H1 (cell line): ENCODE measurements around the gene CHN2. TPM values are rescaled to one million over a fixed set of nuclear protein-coding genes. Genes with fewer than 3 reads are reported as not detected.

ENCODE experiments used
- CTCF ChIA-PET: fragments of 300-600 bp; sonication (Branson Sonifier 250); formaldehyde crosslinking; loops from one replicate; lab custom pipeline; 2021; ENCODE audit not compliant: partially characterized antibody; lab: Charles Lee
- POLR2A ChIA-PET: fragments of 300-600 bp; sonication (Branson Sonifier 250); formaldehyde crosslinking; loops from one replicate; lab custom pipeline; 2021; ENCODE audit warnings: inconsistent platforms; ENCODE audit not compliant: partially characterized antibody; lab: Charles Lee
- DNase-seq, 2 experiments: peaks; one replicate each; pipeline versions ENCODE4 v3.0.0 to v3.0.0-alpha.2; 2010 to 2022; ENCODE audit warnings: low spot score in 2 of 2, low read depth in 1 of 2, mixed read lengths in 1 of 2
- FAIRE-seq: peaks from 2 replicates; lab custom pipeline; 2011; peaks lifted over from hg19 to GRCh38; lab: Jason Lieb, UNC
- H2AFZ ChIP-seq: 2 replicates; pipeline ENCODE4 v1.8.1; 2012; ENCODE audit warnings: low read length, inconsistent platforms
- H2AK5ac ChIP-seq: 2 replicates; pipeline ENCODE4 v1.6.1; 2013; ENCODE audit warnings: low read depth, low read length
- H2BK120ac ChIP-seq: replicated peaks from 2 replicates; pipeline ENCODE3; 2013; ENCODE audit warnings: low read depth, low read length, inconsistent platforms
- H2BK12ac ChIP-seq: 2 replicates; pipeline ENCODE4 v1.6.1; 2013; ENCODE audit warnings: low read depth, low read length
- H2BK15ac ChIP-seq: 2 replicates; pipeline ENCODE4 v1.6.1; 2013; ENCODE audit warnings: low read length
- H2BK20ac ChIP-seq: 2 replicates; pipeline ENCODE4 v1.6.1; 2013; ENCODE audit warnings: low read length
- H2BK5ac ChIP-seq: 2 replicates; pipeline ENCODE4 v1.6.1; 2013; ENCODE audit warnings: low read depth, low read length
- H3K14ac ChIP-seq: 2 replicates; pipeline ENCODE4 v1.6.1; 2013; ENCODE audit warnings: inconsistent platforms; ENCODE audit not compliant: insufficient read length
- H3K18ac ChIP-seq: 2 replicates; pipeline ENCODE4 v1.6.1; 2013; ENCODE audit warnings: low read length; ENCODE audit errors: extremely low read depth
- H3K23ac ChIP-seq: 2 replicates; pipeline ENCODE4 v1.6.1; 2013; ENCODE audit warnings: inconsistent platforms; ENCODE audit not compliant: insufficient read length
- H3K23me2 ChIP-seq: 2 replicates; pipeline ENCODE4 v1.6.1; 2013; ENCODE audit warnings: low read depth, low read length
- H3K27ac ChIP-seq: 2 replicates; pipeline ENCODE4 v1.6.1; 2011; ENCODE audit warnings: low read depth, low read length, inconsistent platforms
- H3K27me3 ChIP-seq, 4 experiments: replicated peaks in 1 of 4; 1 replicate in 1 of 4; 2 replicates in 3 of 4; pipeline versions ENCODE4 v1.6.1 to v1.8.1; 2011 to 2013; ENCODE audit warnings: low read length in 3 of 4, mild to moderate bottlenecking in 3 of 4, inconsistent platforms in 2 of 4, mixed read lengths in 2 of 4, moderate library complexity in 1 of 4; ENCODE audit not compliant: control insufficient read depth in 3 of 4, insufficient read depth in 3 of 4; ENCODE audit errors: extremely low read depth in 1 of 4
- H3K36me3 ChIP-seq, 4 experiments: 2 replicates each; pipeline versions ENCODE4 v1.6.1 to v1.8.1; 2011 to 2013; ENCODE audit warnings: mild to moderate bottlenecking in 4 of 4, low read length in 3 of 4, moderate library complexity in 2 of 4, control low read depth in 1 of 4, inconsistent platforms in 1 of 4; ENCODE audit not compliant: insufficient read depth in 4 of 4, control insufficient read depth in 2 of 4
- H3K4ac ChIP-seq: replicated peaks from 2 replicates; pipeline ENCODE3; 2013; ENCODE audit warnings: low read length, low read depth, mixed read lengths, inconsistent platforms; ENCODE audit not compliant: insufficient read length
- H3K4me1 ChIP-seq, 4 experiments: replicated peaks in 1 of 4; 1 replicate in 1 of 4; 2 replicates in 3 of 4; pipeline versions ENCODE4 v1.6.1 to v1.8.1; 2011 to 2013; ENCODE audit warnings: low read length in 3 of 4, inconsistent platforms in 2 of 4, mixed read lengths in 1 of 4; ENCODE audit not compliant: insufficient read depth in 4 of 4, control insufficient read depth in 3 of 4
- H3K4me2 ChIP-seq, 2 experiments: 2 replicates each; pipeline versions ENCODE4 v1.6.1 to v1.8.1; 2011 to 2013; ENCODE audit warnings: low read depth in 2 of 2, low read length in 2 of 2, control low read depth in 1 of 2, inconsistent platforms in 1 of 2, mild to moderate bottlenecking in 1 of 2; ENCODE audit not compliant: insufficient read depth in 1 of 2
- H3K4me3 ChIP-seq, 4 experiments: fragments of 200-600, 300-600 bp in 1 of 4; sonication (generic), shearing (Covaris generic), sonication (Bioruptor Twin) in 1 of 4; 2 replicates each; pipeline versions ENCODE4 v1.5.1 to v1.8.1; 2011 to 2016; ENCODE audit warnings: low read length in 4 of 4, low read depth in 3 of 4, control low read depth in 2 of 4, inconsistent platforms in 2 of 4, mild to moderate bottlenecking in 2 of 4, mixed read lengths in 1 of 4, moderate library complexity in 1 of 4; ENCODE audit not compliant: insufficient read depth in 2 of 4; ENCODE audit errors: extremely low read depth in 1 of 4
- H3K56ac ChIP-seq: replicated peaks from 2 replicates; pipeline ENCODE3; 2013; ENCODE audit warnings: low read depth, mild to moderate bottlenecking, mixed read lengths, low read length, inconsistent platforms; ENCODE audit not compliant: insufficient read length
- H3K79me1 ChIP-seq: 2 replicates; pipeline ENCODE4 v1.6.1; 2013; ENCODE audit warnings: low read depth, low read length, control low read depth
- H3K79me2 ChIP-seq, 2 experiments: 2 replicates each; pipeline versions ENCODE4 v1.6.1 to v1.8.1; 2012 to 2013; ENCODE audit warnings: low read length in 2 of 2, mild to moderate bottlenecking in 2 of 2, inconsistent platforms in 1 of 2; ENCODE audit not compliant: insufficient read depth in 2 of 2, control insufficient read depth in 1 of 2
- H3K9ac ChIP-seq, 4 experiments: replicated peaks in 1 of 4; 1 replicate in 1 of 4; 2 replicates in 3 of 4; pipeline versions ENCODE4 v1.6.1 to v1.8.1; 2011 to 2013; ENCODE audit warnings: low read depth in 3 of 4, low read length in 3 of 4, control low read depth in 2 of 4, mild to moderate bottlenecking in 2 of 4, moderate library complexity in 2 of 4, inconsistent platforms in 1 of 4; ENCODE audit errors: extremely low read depth in 1 of 4
- H3K9me3 ChIP-seq, 2 experiments: 2 replicates each; pipeline versions ENCODE4 v1.6.1 to v1.8.1; 2012 to 2013; ENCODE audit warnings: mild to moderate bottlenecking in 2 of 2, moderate library complexity in 2 of 2, control low read depth in 1 of 2, inconsistent platforms in 1 of 2, low read depth in 1 of 2, low read length in 1 of 2, mixed read lengths in 1 of 2; ENCODE audit not compliant: insufficient read depth in 2 of 2
- H4K20me1 ChIP-seq, 2 experiments: replicated peaks in 1 of 2; 2 replicates each; pipeline versions ENCODE3 to v1.8.1; 2011 to 2013; ENCODE audit warnings: inconsistent platforms in 2 of 2, low read length in 2 of 2, mild to moderate bottlenecking in 1 of 2; ENCODE audit not compliant: insufficient read depth in 2 of 2, control insufficient read depth in 1 of 2
- H4K5ac ChIP-seq: 2 replicates; pipeline ENCODE4 v1.6.1; 2013; ENCODE audit warnings: low read length, low read depth, mixed read lengths, inconsistent platforms; ENCODE audit not compliant: insufficient read length
- H4K8ac ChIP-seq: 2 replicates; pipeline ENCODE4 v1.8.0; 2013; ENCODE audit warnings: mild to moderate bottlenecking, moderate library complexity, low read length, inconsistent platforms; ENCODE audit not compliant: insufficient read depth; ENCODE audit errors: extremely low read depth
- H4K91ac ChIP-seq: replicated peaks from 2 replicates; pipeline ENCODE3; 2013; ENCODE audit warnings: low read length, mixed read lengths, inconsistent platforms; ENCODE audit not compliant: insufficient read length
- ASH2L ChIP-seq: fragments of 200-600, 300-600 bp; sonication (generic); IDR thresholded peaks from one replicate; pipeline ENCODE4 v1.7.1; 2017; ENCODE audit warnings: low read length
- MAX ChIP-seq: IDR thresholded peaks from 2 replicates; pipeline ENCODE4 v1.6.1; 2012; ENCODE audit warnings: inconsistent platforms
- NANOG ChIP-seq: IDR thresholded peaks from 2 replicates; pipeline ENCODE4 v1.6.1; 2011; ENCODE audit warnings: low read length, low read depth, mild to moderate bottlenecking, inconsistent platforms; ENCODE audit not compliant: insufficient read depth, poor library complexity, severe bottlenecking
- POLR2A ChIP-seq, 2 experiments: IDR thresholded peaks; 1 replicate in 1 of 2; 2 replicates in 1 of 2; pipeline ENCODE4 v1.6.1; 2011; ENCODE audit warnings: low read depth in 2 of 2, low read length in 2 of 2, mild to moderate bottlenecking in 2 of 2; ENCODE audit errors: control extremely low read depth in 1 of 2
- POU5F1 ChIP-seq: IDR thresholded peaks from 2 replicates; pipeline ENCODE4 v1.6.1; 2011; ENCODE audit warnings: low read depth, mild to moderate bottlenecking, low read length, moderate library complexity
- RNF2 ChIP-seq: fragments of 200-900, 300-1000 bp; sonication (generic); IDR thresholded peaks from 2 replicates; pipeline ENCODE4 v1.7.1; 2016; ENCODE audit warnings: borderline replicate concordance, low read depth, mild to moderate bottlenecking, antibody characterized with exemption, low read length; ENCODE audit not compliant: poor library complexity, severe bottlenecking; ENCODE audit errors: missing control alignments
- RXRA ChIP-seq: IDR thresholded peaks from 2 replicates; pipeline ENCODE4 v1.6.1; 2011; ENCODE audit warnings: low read depth, mild to moderate bottlenecking, low read length, moderate library complexity; ENCODE audit not compliant: insufficient read depth
- SAP30 ChIP-seq: fragments of 300-600 bp; sonication (generic); IDR thresholded peaks from 2 replicates; pipeline ENCODE4 v1.7.1; 2012; ENCODE audit warnings: low read length, moderate library complexity, mild to moderate bottlenecking, inconsistent platforms; ENCODE audit not compliant: insufficient read depth, insufficient replicate concordance
- TAF7 ChIP-seq: optimal IDR thresholded peaks from 2 replicates; pipeline ENCODE3; 2011; ENCODE audit warnings: low read depth, mild to moderate bottlenecking, inconsistent platforms, low read length, moderate library complexity, borderline replicate concordance
- YY1 ChIP-seq: IDR thresholded peaks from 2 replicates; pipeline ENCODE4 v1.6.1; 2011; ENCODE audit warnings: low read depth, mild to moderate bottlenecking, low read length
- WGBS, 2 experiments: shearing (Covaris generic) in 1 of 2; methylation state at CpG; one replicate each; pipeline versions ENCODE4 v1.1.6 to v1.1.7; 2013 to 2015; ENCODE audit warnings: low lambda C conversion rate in 2 of 2, mixed read lengths in 2 of 2, inconsistent platforms in 1 of 2, low coverage in 1 of 2, missing lambda C conversion rate in 1 of 2; ENCODE audit not compliant: insufficient replicate concordance in 2 of 2, insufficient coverage in 1 of 2, insufficient read length in 1 of 2; ENCODE audit errors: extremely low coverage in 1 of 2, missing lambda C conversion rate in 1 of 2; 5-methylcytosine and 5-hydroxymethylcytosine counted together
- polyA plus RNA-seq, 7 experiments: library from polyadenylated mRNA; depleted of rRNA in 3 of 7; stranded (reverse) in 5 of 7; unstranded in 2 of 7; fragments of >200 nt in 5 of 7; fragments of 200-250 nt in 2 of 7; gene quantifications; 1 replicate in 5 of 7; 2 replicates in 1 of 7; 4 replicates in 1 of 7; pipeline versions ENCODE4 v1.2.1 to v1.2.3, GENCODE V29; 2011 to 2013; ENCODE audit warnings: missing spikeins in 2 of 7, mixed read lengths in 2 of 7
- total RNA-seq: library from RNA; stranded (reverse); fragmentation: NEBNext Ultra II Directional; extraction: Animal tissue kit (Norgen Biotek cat#: 25700); gene quantifications from 2 replicates; pipeline ENCODE4 v1.2.1, GENCODE V29; 2021

Gene CHN2
- total and polyA plus RNA-seq, 2 of the 8 experiments (the other 6 are each of a cell fraction or from before 2014, with no cell fraction given) = 2.9 to 4.8 TPM

GRCh38 chr7:29483219-29484104 is 288.9 kb downstream of the CHN2 start:
- FAIRE-seq = no peak

More at GRCh38 chr7:29483219-29484104, 288.9 kb downstream of the CHN2 start:
- Histone ChIP-seq H3K14ac (no peak overlapping the region), H2BK20ac (no peak overlapping the region), H2BK12ac (no peak overlapping the region; the same call in 1 of the 2 replicates), H2BK15ac (no peak overlapping the region), H3K27me3 (no peaks in the 10 kb centered on the region; a peak in 2 of 7 replicates), H4K8ac (no peak overlapping the region; the same call in 1 of the 2 replicates), H4K20me1 (no peaks in the 10 kb centered on the region), H3K56ac (no peak overlapping the region), H2BK5ac (no peak overlapping the region), H3K4me2 (no peak overlapping the region), H3K23ac (no peak overlapping the region), H2BK120ac (no peak overlapping the region), H2AK5ac (no peak overlapping the region)
- CTCF ChIA-PET = interaction anchor here (0.6 to 2.9 kb wide), 5 partner anchors 13 to 405 kb away, joined by 3 to 9 read pairs (median 3); no protein-coding TSS in a partner anchor
- 91% methylated on average over 11 of the region's 11 CpGs; no CpG with 5 or more reads in 1 of the 2 experiments for WGBS, 2 experiments
- no peak for TF ChIP-seq TAF7
- no peak for TF ChIP-seq POU5F1
- TF ChIP-seq POLR2A (IDR thresholded peaks at IDR 0.05; ENCODE audit: control extremely low read depth in 1 of 2, low read depth in 2 of 2, low read length in 2 of 2) = no peak
- TF ChIP-seq NANOG = no peak
- TF ChIP-seq SAP30 = no peak
- TF ChIP-seq RXRA = no peak
- TF ChIP-seq ASH2L = no peak
- no peak for TF ChIP-seq RNF2
- no peak for TF ChIP-seq MAX
- no peak for TF ChIP-seq YY1
- TF ChIP-seq, all 59 proteins: peak for 0
- no peak overlapping the region for H3K9ac ChIP-seq
- H3K79me2 ChIP-seq = no peaks in the 10 kb centered on the region
- H3K4me1 ChIP-seq = peaks cover 0 to 8% (median under 1%) of the 10 kb centered on the region in 4 experiments; a peak in 3 of 7 replicates
- no peaks in the 10 kb centered on the region for H3K36me3 ChIP-seq
- no peak overlapping the region for H3K27ac ChIP-seq
- H2AFZ ChIP-seq = no peak overlapping the region
- H3K4ac ChIP-seq = no peak overlapping the region
- no peaks in the 10 kb centered on the region for H3K9me3 ChIP-seq
- H4K5ac ChIP-seq = no peak overlapping the region
- H3K18ac ChIP-seq = no peak overlapping the region
- H3K4me3 ChIP-seq = no peak overlapping the region
- H3K23me2 ChIP-seq = no peaks in the 10 kb centered on the region
- POLR2A ChIA-PET = interaction anchor here (0.8 kb wide), 1 partner anchor 116 kb away, joined by 3 read pairs; no protein-coding TSS in a partner anchor
- no peak for DNase-seq
- H4K91ac ChIP-seq = no peak overlapping the region
- no peaks in the 10 kb centered on the region for H3K79me1 ChIP-seq
